Measurements from ENCODE around the gene SLC27A1. TPM values are rescaled to one million over a fixed set of nuclear protein-coding genes. Genes with fewer than 3 reads are reported as not detected.
"Not testable (repeated sequence)": the region's sequence is repeated elsewhere in the genome, so short reads cannot be mapped to it uniquely, and the experiment has no call there.

The SLC27A1 gene
- total RNA-seq, 1 experiment from 2014 or later, result 8.9 TPM

GRCh38 chr19:17512574-17512939 lies 42.2 kb downstream of the SLC27A1 start:
- no peak overlapping the region for H3K27ac ChIP-seq (ENCODE audit: low read length)
- H3K9ac ChIP-seq (ENCODE audit: low read length), result peak overlapping the region; percentile 99
- H3K4me2 ChIP-seq (ENCODE audit: low read length), result peak overlapping the region; percentile 87
- H3K4me3 ChIP-seq (ENCODE audit: low read length), result peak overlapping the region; percentile 91
- no peak for DNase-seq
- no peaks in the 10 kb centered on the region for H3F3A ChIP-seq (ENCODE audit: low read length, unreplicated experiment)
- peak overlapping the region; percentile 81; the same call in 1 of the 2 replicates for H2AFZ ChIP-seq (ENCODE audit: low read length)
- intact Hi-C loops (cut with micrococcal nuclease), result loop anchor here (5.0 kb wide), 1 partner anchor 265 kb away; no protein-coding TSS in a partner anchor
- peaks cover 58% of the 10 kb centered on the region for H3K79me2 ChIP-seq (ENCODE audit: low read length)
- no peaks in the 10 kb centered on the region for H4K20me1 ChIP-seq (ENCODE audit: low read length)
- ChIA-PET CTCF (no interaction called here), POLR2A (ENCODE audit: unreplicated experiment) (no interaction called here)
- H3K9me3 ChIP-seq (ENCODE audit: low read length), result peaks cover 4% of the 10 kb centered on the region
- H3K4me1 ChIP-seq (ENCODE audit: insufficient read depth, low read length), result peaks cover 21% of the 10 kb centered on the region
- no TSS peak for BruUV-seq (replicated peaks)
- H3K9me2 ChIP-seq (replicated peaks; ENCODE audit: low read length), result no peaks in the 10 kb centered on the region
- peaks cover 10% of the 10 kb centered on the region for H3K36me3 ChIP-seq (ENCODE audit: low read depth, low read length)
- no peaks in the 10 kb centered on the region for H3K27me3 ChIP-seq (ENCODE audit: low read length)
- TF ChIP-seq CTCF (conservative IDR thresholded peaks at IDR 0.05; ENCODE audit: low read depth, low read length) (no peak), EZH2phosphoT487 (IDR thresholded peaks at IDR 0.05; ENCODE audit: borderline replicate concordance, low read length) (no peak), EZH2 (IDR thresholded peaks at IDR 0.05; ENCODE audit: low read length, unreplicated experiment) (no peak)
- no peak for ATAC-seq

- H3K9ac ChIP-seq (ENCODE audit: low read length), result no peak overlapping the region
- H3K9me3 ChIP-seq (ENCODE audit: low read length), result peaks cover 6% of the 10 kb centered on the region
- H3F3A ChIP-seq (ENCODE audit: low read length, unreplicated experiment), result no peaks in the 10 kb centered on the region
- H3K4me3 ChIP-seq (ENCODE audit: low read length), result no peak overlapping the region
- intact Hi-C loops (cut with micrococcal nuclease), result no loop called here
- H3K36me3 ChIP-seq (ENCODE audit: low read depth, low read length), result peaks cover 17% of the 10 kb centered on the region
- TF ChIP-seq CTCF (conservative IDR thresholded peaks at IDR 0.05; ENCODE audit: low read depth, low read length), result no peak
- no peak for TF ChIP-seq EZH2phosphoT487 (IDR thresholded peaks at IDR 0.05; ENCODE audit: borderline replicate concordance, low read length)
- H3K9me2 ChIP-seq (replicated peaks; ENCODE audit: low read length), result no peaks in the 10 kb centered on the region
- no peak for ATAC-seq
- no peak overlapping the region for H3K27ac ChIP-seq (ENCODE audit: low read length)
- no TSS peak for BruUV-seq (replicated peaks)
- H3K79me2 ChIP-seq (ENCODE audit: low read length), result peaks cover 34% of the 10 kb centered on the region
- H3K4me2 ChIP-seq (ENCODE audit: low read length), result no peak overlapping the region
- ChIA-PET POLR2A (ENCODE audit: unreplicated experiment) (no interaction called here), CTCF (no interaction called here)
- no peak overlapping the region for H2AFZ ChIP-seq (ENCODE audit: low read length)
- DNase-seq, result no peak
- H3K27me3 ChIP-seq (ENCODE audit: low read length), result no peaks in the 10 kb centered on the region
- no peaks in the 10 kb centered on the region for H4K20me1 ChIP-seq (ENCODE audit: low read length)
- peaks cover 1% of the 10 kb centered on the region; the same call in 1 of the 2 replicates for H3K4me1 ChIP-seq (ENCODE audit: insufficient read depth, low read length)
Measured at GRCh38 chr19:17515408-17516149, 45.3 kb downstream of the SLC27A1 start.

- Histone ChIP-seq H3K79me2 (ENCODE audit: low read length) (peaks cover 14% of the 10 kb centered on the region), H3K4me3 (ENCODE audit: low read length) (no peak overlapping the region), H3K4me2 (ENCODE audit: low read length) (no peak overlapping the region), H3K9ac (ENCODE audit: low read length) (no peak overlapping the region), H3F3A (ENCODE audit: low read length, unreplicated experiment) (no peaks in the 10 kb centered on the region), H3K36me3 (ENCODE audit: low read depth, low read length) (peaks cover 17% of the 10 kb centered on the region), H3K27me3 (ENCODE audit: low read length) (no peaks in the 10 kb centered on the region), H4K20me1 (ENCODE audit: low read length) (no peaks in the 10 kb centered on the region), H3K9me2 (replicated peaks; ENCODE audit: low read length) (no peaks in the 10 kb centered on the region), H2AFZ (ENCODE audit: low read length) (no peak overlapping the region), H3K9me3 (ENCODE audit: low read length) (peaks cover 6% of the 10 kb centered on the region), H3K27ac (ENCODE audit: low read length) (no peak overlapping the region), H3K4me1 (ENCODE audit: insufficient read depth, low read length) (no peaks in the 10 kb centered on the region)
- no peak for DNase-seq
- BruUV-seq (replicated peaks), result no TSS peak
- ATAC-seq, result no peak
- TF ChIP-seq EZH2 (IDR thresholded peaks at IDR 0.05; ENCODE audit: low read length, unreplicated experiment), result no peak
- CTCF ChIA-PET, result no interaction called here
- intact Hi-C loops (cut with micrococcal nuclease), result no loop called here
- POLR2A ChIA-PET (ENCODE audit: unreplicated experiment), result no interaction called here
Measured at GRCh38 chr19:17517898-17518297, 47.6 kb downstream of the SLC27A1 start.

GRCh38 chr19:17518654-17519053 lies 48.3 kb downstream of the SLC27A1 start:
- H3K9ac ChIP-seq (ENCODE audit: low read length); H3K4me3 ChIP-seq (ENCODE audit: low read length); ATAC-seq; H2AFZ ChIP-seq (ENCODE audit: low read length); CTCF ChIA-PET; H3K27me3 ChIP-seq (ENCODE audit: low read length); H3K4me1 ChIP-seq (ENCODE audit: insufficient read depth, low read length); intact Hi-C loops (cut with micrococcal nuclease); H3K9me2 ChIP-seq (replicated peaks; ENCODE audit: low read length); H3K27ac ChIP-seq (ENCODE audit: low read length); DNase-seq; BruUV-seq (replicated peaks); H3K4me2 ChIP-seq (ENCODE audit: low read length); H3K79me2 ChIP-seq (ENCODE audit: low read length); POLR2A ChIA-PET (ENCODE audit: unreplicated experiment); H3F3A ChIP-seq (ENCODE audit: low read length, unreplicated experiment); H3K9me3 ChIP-seq (ENCODE audit: low read length); H4K20me1 ChIP-seq (ENCODE audit: low read length): not testable (repeated sequence)
- peaks cover 17% of the 10 kb centered on the region for H3K36me3 ChIP-seq (ENCODE audit: low read depth, low read length)
